Gastrocnemius medialis (tissue), 4 donors: ENCODE results near the gene ABCC8.

Experiments used
- POLR2A ChIP-seq, 2 donors: fragments of 450-650 bp; IDR thresholded peaks; one replicate each; pipeline ENCODE4 v1.6.1; 2017; ENCODE audit warnings: antibody characterized with exemption in 2 of 2, mild to moderate bottlenecking in 2 of 2, moderate library complexity in 2 of 2
- TF ChIP-seq, protein P1 (sequence below), 5 experiments: fragments of 450-650 bp in 3 of 5; fragments of 200-600 bp in 2 of 5; sonication (generic) in 2 of 5; IDR thresholded peaks in 4 of 5; conservative IDR thresholded peaks in 1 of 5; 1 replicate in 4 of 5; 2 replicates in 1 of 5; pipeline ENCODE4 v1.5.1; 2016 to 2019; ENCODE audit warnings: antibody characterized with exemption in 5 of 5, mild to moderate bottlenecking in 3 of 5, moderate library complexity in 3 of 5

DNA sequence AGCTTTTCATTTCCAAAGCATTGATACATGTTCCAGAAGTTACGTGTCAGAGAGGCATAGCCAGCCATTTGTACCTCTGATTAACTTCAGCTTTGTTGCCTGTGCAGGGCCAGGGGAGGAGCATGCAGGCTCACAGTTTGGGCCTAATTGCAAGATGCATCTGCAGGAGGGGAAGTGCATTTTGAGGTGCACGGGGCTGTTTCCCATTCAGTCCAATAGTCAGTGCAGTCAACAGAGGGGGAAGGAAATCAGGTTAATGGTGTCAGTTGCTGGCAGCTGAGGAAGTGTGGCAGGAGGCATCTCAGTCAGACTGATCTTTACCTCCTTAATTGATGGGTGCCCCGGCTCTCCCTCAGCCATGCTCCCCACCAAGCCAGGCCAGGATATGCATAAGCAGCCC is 39.3 kb downstream of the ABCC8 start:
- no peak for TF ChIP-seq POLR2A (IDR thresholded peaks at IDR 0.05)
- TF ChIP-seq, protein P1, sequence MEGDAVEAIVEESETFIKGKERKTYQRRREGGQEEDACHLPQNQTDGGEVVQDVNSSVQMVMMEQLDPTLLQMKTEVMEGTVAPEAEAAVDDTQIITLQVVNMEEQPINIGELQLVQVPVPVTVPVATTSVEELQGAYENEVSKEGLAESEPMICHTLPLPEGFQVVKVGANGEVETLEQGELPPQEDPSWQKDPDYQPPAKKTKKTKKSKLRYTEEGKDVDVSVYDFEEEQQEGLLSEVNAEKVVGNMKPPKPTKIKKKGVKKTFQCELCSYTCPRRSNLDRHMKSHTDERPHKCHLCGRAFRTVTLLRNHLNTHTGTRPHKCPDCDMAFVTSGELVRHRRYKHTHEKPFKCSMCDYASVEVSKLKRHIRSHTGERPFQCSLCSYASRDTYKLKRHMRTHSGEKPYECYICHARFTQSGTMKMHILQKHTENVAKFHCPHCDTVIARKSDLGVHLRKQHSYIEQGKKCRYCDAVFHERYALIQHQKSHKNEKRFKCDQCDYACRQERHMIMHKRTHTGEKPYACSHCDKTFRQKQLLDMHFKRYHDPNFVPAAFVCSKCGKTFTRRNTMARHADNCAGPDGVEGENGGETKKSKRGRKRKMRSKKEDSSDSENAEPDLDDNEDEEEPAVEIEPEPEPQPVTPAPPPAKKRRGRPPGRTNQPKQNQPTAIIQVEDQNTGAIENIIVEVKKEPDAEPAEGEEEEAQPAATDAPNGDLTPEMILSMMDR (IDR thresholded peaks at IDR 0.05 in 4 of 5, conservative IDR thresholded peaks at IDR 0.05 in 1 of 5) = no peak
